ENCODE results near the gene HEXD. TPM values are rescaled to one million over a fixed set of nuclear protein-coding genes. Genes with fewer than 3 reads are reported as not detected.

HEXD gene
- total and polyA plus RNA-seq, 2 of the 8 experiments (the other 6 are each of a cell fraction or from before 2014, with no cell fraction given), result 20.6 to 21.8 TPM

GRCh38 chr17:82424863-82425159 is 6.7 kb downstream of the HEXD start (continued):
- TF ChIP-seq ATF2 (IDR thresholded peaks at IDR 0.05; ENCODE audit: low read length), result no peak
- no peak for TF ChIP-seq SP1 (IDR thresholded peaks at IDR 0.05; ENCODE audit: low read depth, low read length)
